GM21423 (cell line): ENCODE data around the gene SH3RF2.
A peak's percentile ranks its signal among the peaks of the same experiment; 100 is the strongest.
"Not testable (repeated sequence)": the region's sequence is repeated elsewhere in the genome, so short reads cannot be mapped to it uniquely, and the experiment has no call there.

Experiments used
- ATAC-seq: cut with Tn5 transposase; IDR thresholded peaks from one replicate; pipeline ENCODE4 v1.9.1; 2021; ENCODE audit warnings: mild to moderate bottlenecking, moderate library complexity; ENCODE audit not compliant: unreplicated experiment

Gene SH3RF2

GRCh38 chr5:145936401-145937131, at the start of gene SH3RF2:
SH3RF2 (plus strand) TSS chr5:145936578; CDS start chr5:145937929, 1,351 bp downstream.
- ATAC-seq = no peak

- ATAC-seq = no peak
Observed at GRCh38 chr5:145887217-145887616, 49.2 kb upstream of the SH3RF2 start.

- ATAC-seq = peak; percentile 51
Observed at GRCh38 chr5:145887976-145888574, 48.3 kb upstream of the SH3RF2 start.

GRCh38 chr5:145889611-145890010, 46.8 kb upstream of the SH3RF2 start:
- no peak for ATAC-seq

- not testable (repeated sequence) for ATAC-seq
Observed at GRCh38 chr5:145891378-145891777, 45.0 kb upstream of the SH3RF2 start.

GRCh38 chr5:145898171-145898570, 38.2 kb upstream of the SH3RF2 start:
- no peak for ATAC-seq

- no peak for ATAC-seq
Observed at GRCh38 chr5:145902421-145902820, 34.0 kb upstream of the SH3RF2 start.

GRCh38 chr5:145903113-145903512, 33.3 kb upstream of the SH3RF2 start:
- ATAC-seq = no peak

GRCh38 chr5:145903867-145904266, 32.5 kb upstream of the SH3RF2 start:
- no peak for ATAC-seq

GRCh38 chr5:145904743-145905142, 31.6 kb upstream of the SH3RF2 start:
- ATAC-seq = no peak

GRCh38 chr5:145906401-145906800, 30.0 kb upstream of the SH3RF2 start:
- no peak for ATAC-seq

- ATAC-seq = no peak
Observed at GRCh38 chr5:145908206-145908960, 28.0 kb upstream of the SH3RF2 start.

- ATAC-seq = no peak
Observed at GRCh38 chr5:145911164-145911563, 25.2 kb upstream of the SH3RF2 start.

- ATAC-seq = no peak
Observed at GRCh38 chr5:145912019-145912418, 24.4 kb upstream of the SH3RF2 start.

- ATAC-seq = no peak
Observed at GRCh38 chr5:145912594-145912993, 23.8 kb upstream of the SH3RF2 start.

GRCh38 chr5:145913701-145914100, 22.7 kb upstream of the SH3RF2 start:
- ATAC-seq = no peak

- ATAC-seq = no peak
Observed at GRCh38 chr5:145915970-145916638, 20.3 kb upstream of the SH3RF2 start.

GRCh38 chr5:145917288-145917687, 19.1 kb upstream of the SH3RF2 start:
- no peak for ATAC-seq

- ATAC-seq = no peak
Observed at GRCh38 chr5:145918397-145918796, 18.0 kb upstream of the SH3RF2 start.

GRCh38 chr5:145919413-145919812, 17.0 kb upstream of the SH3RF2 start:
- ATAC-seq = no peak

GRCh38 chr5:145920542-145921210, 15.7 kb upstream of the SH3RF2 start:
- ATAC-seq = no peak
